ENCODE data around the gene IPO4.
A peak's percentile ranks its signal among the peaks of the same experiment; 100 is the strongest.

IPO4 gene

DNA sequence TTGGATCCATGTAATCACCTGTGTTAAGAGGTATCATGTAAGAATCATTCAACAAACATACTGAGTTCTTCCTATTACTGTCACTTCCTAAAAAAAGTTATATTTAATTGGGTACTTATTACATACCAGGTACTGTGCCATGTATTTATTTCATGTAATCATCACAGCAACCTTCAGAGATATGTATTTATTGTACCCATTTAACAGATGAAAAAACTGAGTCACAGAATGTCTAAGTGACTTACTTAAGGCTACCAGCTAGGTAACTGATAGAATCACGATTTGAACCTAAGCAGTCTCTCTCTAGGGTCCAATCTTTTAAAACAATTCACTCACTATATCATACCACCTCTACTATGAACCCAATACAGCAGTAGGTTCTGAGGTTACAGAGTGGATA is 44.2 kb downstream of the IPO4 start:
- H3K4me3 ChIP-seq (ENCODE audit: low read depth in 1 of 2, low read length in 1 of 2), result no peak overlapping the region
- peaks cover 54 to 55% of the 10 kb centered on the region in 2 experiments for H3K4me1 ChIP-seq (ENCODE audit: control insufficient read depth in 1 of 2, insufficient read depth in 1 of 2, low read depth in 1 of 2, low read length in 1 of 2)
- no peaks in the 10 kb centered on the region for H3K9me3 ChIP-seq
- peaks cover 13% of the 10 kb centered on the region for H3K36me3 ChIP-seq
- no peak overlapping the region for H3K27ac ChIP-seq
- TF ChIP-seq, protein P1, sequence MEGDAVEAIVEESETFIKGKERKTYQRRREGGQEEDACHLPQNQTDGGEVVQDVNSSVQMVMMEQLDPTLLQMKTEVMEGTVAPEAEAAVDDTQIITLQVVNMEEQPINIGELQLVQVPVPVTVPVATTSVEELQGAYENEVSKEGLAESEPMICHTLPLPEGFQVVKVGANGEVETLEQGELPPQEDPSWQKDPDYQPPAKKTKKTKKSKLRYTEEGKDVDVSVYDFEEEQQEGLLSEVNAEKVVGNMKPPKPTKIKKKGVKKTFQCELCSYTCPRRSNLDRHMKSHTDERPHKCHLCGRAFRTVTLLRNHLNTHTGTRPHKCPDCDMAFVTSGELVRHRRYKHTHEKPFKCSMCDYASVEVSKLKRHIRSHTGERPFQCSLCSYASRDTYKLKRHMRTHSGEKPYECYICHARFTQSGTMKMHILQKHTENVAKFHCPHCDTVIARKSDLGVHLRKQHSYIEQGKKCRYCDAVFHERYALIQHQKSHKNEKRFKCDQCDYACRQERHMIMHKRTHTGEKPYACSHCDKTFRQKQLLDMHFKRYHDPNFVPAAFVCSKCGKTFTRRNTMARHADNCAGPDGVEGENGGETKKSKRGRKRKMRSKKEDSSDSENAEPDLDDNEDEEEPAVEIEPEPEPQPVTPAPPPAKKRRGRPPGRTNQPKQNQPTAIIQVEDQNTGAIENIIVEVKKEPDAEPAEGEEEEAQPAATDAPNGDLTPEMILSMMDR (IDR thresholded peaks at IDR 0.05), result no peak
- H3K27me3 ChIP-seq, result no peaks in the 10 kb centered on the region

- no peak overlapping the region for H3K27ac ChIP-seq
Measured at GRCh38 chr14:24143511-24143910, 45.1 kb downstream of the IPO4 start.

DNA sequence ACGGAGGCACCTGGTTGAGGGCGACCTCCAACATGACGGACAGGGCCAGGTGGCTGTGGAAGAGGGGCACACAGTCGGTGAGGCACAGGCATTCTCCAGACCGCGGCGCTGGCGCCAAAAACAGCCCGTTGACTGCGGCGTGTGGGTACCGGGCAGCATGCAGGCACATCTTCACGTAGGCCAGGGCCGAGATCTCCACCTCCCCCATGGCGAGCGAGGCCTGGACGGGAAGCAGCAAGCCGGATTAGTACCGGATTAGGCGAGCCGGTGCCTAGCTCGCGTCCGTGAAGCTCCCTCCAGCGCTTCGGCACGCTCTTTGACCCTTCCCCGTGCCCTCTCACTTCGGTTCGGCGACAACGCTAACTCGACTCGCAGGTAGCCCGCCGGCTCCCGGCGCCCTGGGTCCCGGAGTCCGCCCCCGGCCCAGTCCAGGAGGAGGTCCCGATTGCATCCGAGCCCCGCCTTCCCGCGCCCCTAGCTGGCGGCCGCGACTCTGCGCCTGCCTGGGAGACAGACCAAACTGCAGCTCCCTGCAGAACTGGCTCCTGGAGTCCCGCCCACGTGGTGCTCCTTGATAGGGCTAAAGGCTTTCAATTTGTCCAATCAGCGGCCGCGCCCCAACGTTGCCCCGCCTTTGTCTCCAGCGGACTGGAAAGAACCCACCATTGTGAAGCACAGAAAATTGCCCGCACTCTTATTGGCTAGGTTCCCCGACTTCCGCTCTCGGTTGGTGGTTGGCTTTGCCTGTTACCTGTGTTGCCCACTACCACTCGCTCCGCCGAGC is 47.3 kb downstream of the IPO4 start, which contains the start of gene EMC9:
Gene EMC9 (minus strand): TSS at position 495 of the 784 bp plus-strand sequence. CDS start 287 bp downstream, at position 208.
- TF ChIP-seq, protein P1 (IDR thresholded peaks at IDR 0.05), result peak; percentile 93
- H3K4me1 ChIP-seq (ENCODE audit: control insufficient read depth in 1 of 2, insufficient read depth in 1 of 2, low read depth in 1 of 2, low read length in 1 of 2), result peaks cover 50 to 55% of the 10 kb centered on the region in 2 experiments

More at GRCh38 chr14:24143511-24143910, 45.1 kb downstream of the IPO4 start:
- H3K4me1 ChIP-seq (ENCODE audit: control insufficient read depth in 1 of 2, insufficient read depth in 1 of 2, low read depth in 1 of 2, low read length in 1 of 2), result peaks cover 47 to 49% of the 10 kb centered on the region in 2 experiments
- no peak overlapping the region for H3K4me3 ChIP-seq (ENCODE audit: low read depth in 1 of 2, low read length in 1 of 2)
- no peaks in the 10 kb centered on the region for H3K9me3 ChIP-seq
- peaks cover 13% of the 10 kb centered on the region for H3K36me3 ChIP-seq
- TF ChIP-seq, protein P1 (IDR thresholded peaks at IDR 0.05), result no peak
- H3K27me3 ChIP-seq, result no peaks in the 10 kb centered on the region

DNA sequence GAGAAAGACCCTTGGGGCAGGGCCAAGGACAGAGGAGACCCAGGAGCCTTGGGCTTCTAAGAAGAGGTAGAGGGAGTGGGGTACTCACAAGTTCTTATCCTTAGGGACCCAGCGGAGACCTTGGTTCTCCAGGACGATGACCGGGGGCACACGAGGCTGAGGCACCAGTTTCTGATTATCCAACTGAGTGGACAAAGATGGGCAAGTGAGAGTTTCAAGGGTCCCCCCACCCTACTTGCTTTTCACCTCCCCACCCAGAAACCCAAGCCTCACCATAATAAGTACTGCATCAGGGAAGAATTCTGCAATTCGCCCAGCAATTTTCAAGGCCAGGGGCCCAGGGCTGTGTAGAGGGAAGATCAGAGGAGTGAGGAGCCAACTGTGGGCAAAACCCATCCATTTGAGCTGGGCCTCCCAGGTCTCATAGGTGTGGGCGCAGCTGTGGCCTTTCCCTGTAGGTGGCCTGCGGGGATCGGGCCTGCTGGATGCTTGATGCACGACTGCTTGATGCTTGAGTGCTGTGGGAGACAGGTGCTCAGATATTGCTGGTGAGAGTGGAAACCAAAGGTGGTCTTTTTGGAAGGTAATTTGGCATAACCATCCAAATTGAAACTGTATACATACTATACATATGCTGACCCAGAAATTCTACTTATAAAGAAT is 49.2 kb downstream of the IPO4 start:
- TF ChIP-seq, protein P1 (IDR thresholded peaks at IDR 0.05), result no peak
- no peak overlapping the region for H3K27ac ChIP-seq
- H3K4me1 ChIP-seq (ENCODE audit: control insufficient read depth in 1 of 2, insufficient read depth in 1 of 2, low read depth in 1 of 2, low read length in 1 of 2), result peaks cover 45 to 52% of the 10 kb centered on the region in 2 experiments
- H3K27me3 ChIP-seq, result no peaks in the 10 kb centered on the region
- H3K9me3 ChIP-seq, result no peaks in the 10 kb centered on the region
- H3K4me3 ChIP-seq (ENCODE audit: low read depth in 1 of 2, low read length in 1 of 2), result no peak overlapping the region
- H3K36me3 ChIP-seq, result peaks cover 27% of the 10 kb centered on the region

More for the DNA sequence above, 47.3 kb downstream of the IPO4 start, which contains the start of gene EMC9:
- Histone ChIP-seq H3K36me3 (peaks cover 27% of the 10 kb centered on the region), H3K4me3 (ENCODE audit: low read depth in 1 of 2, low read length in 1 of 2) (peak within 1 kb of the TSS; percentile 66 to 83), H3K27ac (peak within 1 kb of the TSS; percentile 86), H3K27me3 (no peaks in the 10 kb centered on the region), H3K9me3 (no peaks in the 10 kb centered on the region)

GRCh38 chr14:24138396-24139271 is 50.0 kb downstream of the IPO4 start:
- H3K9me3 ChIP-seq, result no peaks in the 10 kb centered on the region
- H3K4me3 ChIP-seq (ENCODE audit: low read depth in 1 of 2, low read length in 1 of 2), result no peak overlapping the region
- H3K27me3 ChIP-seq, result no peaks in the 10 kb centered on the region
- TF ChIP-seq, protein P1 (IDR thresholded peaks at IDR 0.05), result no peak
- peaks cover 27% of the 10 kb centered on the region for H3K36me3 ChIP-seq
- H3K4me1 ChIP-seq (ENCODE audit: control insufficient read depth in 1 of 2, insufficient read depth in 1 of 2, low read depth in 1 of 2, low read length in 1 of 2), result peaks cover 45 to 52% of the 10 kb centered on the region in 2 experiments
- peak overlapping the region; percentile 15 for H3K27ac ChIP-seq
